M059J (cell line): Measurements from ENCODE around the gene NRG3. TPM values are rescaled to one million over a fixed set of nuclear protein-coding genes. Genes with fewer than 3 reads are reported as not detected.

ENCODE experiments used
- DNase-seq: peaks from one replicate; pipeline ENCODE4 v3.0.0-alpha.2; 2012; ENCODE audit warnings: low read depth
- total RNA-seq: library from RNA; depleted of rRNA; stranded (reverse); fragments of >200 nt; shearing (Covaris generic); gene quantifications from 2 replicates; pipeline ENCODE4 v1.2.3, GENCODE V29; 2014

The NRG3 gene
- total RNA-seq, 1 experiment from 2014 or later, result not detected

GRCh38 chr10:82472406-82473335 lies 597.7 kb downstream of the NRG3 start:
- no peak for DNase-seq

GRCh38 chr10:82477776-82478175 lies 602.8 kb downstream of the NRG3 start:
- no peak for DNase-seq

GRCh38 chr10:82492647-82493046 lies 617.7 kb downstream of the NRG3 start:
- DNase-seq, result no peak

- DNase-seq, result no peak
These were observed 621.1 kb downstream of the NRG3 start for GRCh38 chr10:82496114-82496513.

GRCh38 chr10:82497439-82497838 lies 622.4 kb downstream of the NRG3 start:
- peak; percentile 1 for DNase-seq

GRCh38 chr10:82498976-82499375 lies 624.0 kb downstream of the NRG3 start:
- DNase-seq, result no peak

- DNase-seq, result no peak
These were observed 630.0 kb downstream of the NRG3 start for GRCh38 chr10:82505009-82505408.

- no peak for DNase-seq
These were observed 631.8 kb downstream of the NRG3 start for GRCh38 chr10:82506680-82507376.

- no peak for DNase-seq
These were observed 640.3 kb downstream of the NRG3 start for GRCh38 chr10:82515256-82515655.

GRCh38 chr10:82529062-82529461 lies 654.1 kb downstream of the NRG3 start:
- no peak for DNase-seq

GRCh38 chr10:82535457-82535856 lies 660.5 kb downstream of the NRG3 start:
- DNase-seq, result no peak

- DNase-seq, result no peak
These were observed 661.7 kb downstream of the NRG3 start for GRCh38 chr10:82536668-82537067.

GRCh38 chr10:82538272-82538671 lies 663.3 kb downstream of the NRG3 start:
- DNase-seq, result no peak

- no peak for DNase-seq
These were observed 668.6 kb downstream of the NRG3 start for GRCh38 chr10:82543631-82544030.

- DNase-seq, result no peak
These were observed 669.4 kb downstream of the NRG3 start for GRCh38 chr10:82544377-82544776.

GRCh38 chr10:82551506-82551905 lies 676.5 kb downstream of the NRG3 start:
- DNase-seq, result no peak

- no peak for DNase-seq
These were observed 677.3 kb downstream of the NRG3 start for GRCh38 chr10:82552267-82552666.

GRCh38 chr10:82554381-82554780 lies 679.4 kb downstream of the NRG3 start:
- DNase-seq, result no peak

- DNase-seq, result no peak
These were observed 683.1 kb downstream of the NRG3 start for GRCh38 chr10:82558014-82558607.

GRCh38 chr10:82564353-82565196 lies 689.6 kb downstream of the NRG3 start:
- DNase-seq, result no peak

- DNase-seq, result no peak
These were observed 690.2 kb downstream of the NRG3 start for GRCh38 chr10:82565197-82565575.

GRCh38 chr10:82572744-82573143 lies 697.8 kb downstream of the NRG3 start:
- DNase-seq, result no peak
